Activated T-cell treated with anti-CD3 and anti-CD28 coated beads, Interleukin-2, amount 50 U/mL, for 1 hour (primary cell): ENCODE results near the gene IGFL1.
"Not testable (repeated sequence)": the region's sequence is repeated elsewhere in the genome, so short reads cannot be mapped to it uniquely, and the experiment has no call there.

Experiments
- DNase-seq: peaks from one replicate; pipeline ENCODE4 v3.0.0-alpha.2; 2020

Gene IGFL1

GRCh38 chr19:46273931-46274330, 44.4 kb downstream of the IGFL1 start:
- not testable (repeated sequence) for DNase-seq

DNA sequence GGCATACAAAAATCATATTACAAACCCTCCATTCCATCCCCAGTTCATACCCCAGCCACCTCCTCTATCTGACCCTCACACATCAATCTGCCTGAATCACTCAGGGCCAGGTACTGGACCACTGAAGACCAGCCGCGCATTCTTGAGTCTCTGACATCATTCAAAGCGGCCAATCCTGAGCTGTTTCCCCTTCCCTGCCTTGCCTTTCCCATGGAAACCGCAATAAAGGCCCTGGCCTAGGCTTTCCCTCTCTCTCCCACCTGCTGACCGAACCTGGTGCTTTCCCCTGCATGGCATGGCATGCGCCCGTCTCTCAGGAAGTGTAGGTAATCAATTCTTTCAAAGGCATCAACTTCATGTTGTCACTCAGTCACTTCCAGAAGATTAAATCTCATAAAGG, 49.6 kb downstream of the IGFL1 start:
- DNase-seq, result no peak
